Heart left ventricle (tissue), 13 donors: ENCODE data around the gene SLCO3A1.

Experiments
- CTCF ChIP-seq, 12 donors: fragments of 200-600 bp; sonication (generic) in 4 of 12; IDR thresholded peaks; one replicate each; pipeline versions ENCODE4 v1.5.0 to v1.8.0; 2018 to 2022; ENCODE audit warnings: antibody characterized with exemption in 12 of 12, mild to moderate bottlenecking in 5 of 12
- POLR2A ChIP-seq, 2 donors: fragments of 450-650 bp; IDR thresholded peaks; one replicate each; pipeline ENCODE4 v1.6.1; 2017; ENCODE audit warnings: antibody characterized with exemption in 2 of 2, mild to moderate bottlenecking in 2 of 2, moderate library complexity in 2 of 2
- donor health status: ischemic (EF 13 %, LVEDD 7.1; RV severe dilation, severe dysfunction).
- donor health status: DM: no; HTN: yes; CAD: no.
- donor health status: DM: no; HTN: no; CAD: no.
- donor health status: ischemic (EF 25% LVEDD 6.9; RV normal size, moderate dysfunction).
- donor health status: ischemic (EF 25% LVEDD 5.7; RV mildly dilated, moderate dysfunction).
- donor health status: ischemic (EF 35%, LVEDD 5.7; RV mildly dilated, moderate dysfunction).
- donor health status: nonischemic (EF 11% LVEDD 7.7; RV severe dilation, severe dysfunction).
- donor health status: DM: yes; HTN: yes; CAD: no.
- donor health status: PGD.
- donor health status: ischemic (EF 29% LVEDD 5.4; RV normal size, mild dysfunction).
- donor health status: nonischemic (EF 23%, LVEDD 6.1; RV moderate dilation, normal function).

- TF ChIP-seq CTCF (IDR thresholded peaks at IDR 0.05) (no peak), POLR2A (IDR thresholded peaks at IDR 0.05) (no peak)
Measured at GRCh38 chr15:91947683-91948608, 94.4 kb downstream of the SLCO3A1 start.
